GM15510 (cell line): ENCODE data around the gene MSH3.

Experiments
- POLR2A ChIP-seq: IDR thresholded peaks from 3 replicates; pipeline ENCODE4 v1.6.1; 2011; ENCODE audit warnings: borderline replicate concordance; ENCODE audit not compliant: insufficient read length; ENCODE audit errors: extremely low read depth

The MSH3 gene

GRCh38 chr5:80874162-80874561, 219.7 kb downstream of the MSH3 start:
- TF ChIP-seq POLR2A: no peak

GRCh38 chr5:80877592-80877991, 223.1 kb downstream of the MSH3 start:
- no peak for TF ChIP-seq POLR2A

GRCh38 chr5:80881726-80882125, 227.3 kb downstream of the MSH3 start:
- no peak for TF ChIP-seq POLR2A

- no peak for TF ChIP-seq POLR2A
Observed at GRCh38 chr5:80884086-80884813, 229.8 kb downstream of the MSH3 start.

- TF ChIP-seq POLR2A: no peak
Observed at GRCh38 chr5:80884929-80885328, 230.5 kb downstream of the MSH3 start.

- TF ChIP-seq POLR2A: no peak
Observed at GRCh38 chr5:80885396-80886000, 231.0 kb downstream of the MSH3 start.

- TF ChIP-seq POLR2A: no peak
Observed at GRCh38 chr5:80894083-80894482, 239.6 kb downstream of the MSH3 start.

- no peak for TF ChIP-seq POLR2A
Observed at GRCh38 chr5:80895523-80895922, 241.1 kb downstream of the MSH3 start.

- TF ChIP-seq POLR2A: no peak
Observed at GRCh38 chr5:80904533-80905187, 250.2 kb downstream of the MSH3 start.

- TF ChIP-seq POLR2A: no peak
Observed at GRCh38 chr5:80905405-80905804, 251.0 kb downstream of the MSH3 start.

GRCh38 chr5:80912479-80912878, 258.0 kb downstream of the MSH3 start:
- TF ChIP-seq POLR2A: no peak

- TF ChIP-seq POLR2A: no peak
Observed at GRCh38 chr5:80915716-80916115, 261.3 kb downstream of the MSH3 start.

- TF ChIP-seq POLR2A: no peak
Observed at GRCh38 chr5:80916676-80917075, 262.2 kb downstream of the MSH3 start.

- TF ChIP-seq POLR2A: no peak
Observed at GRCh38 chr5:80917631-80918030, 263.2 kb downstream of the MSH3 start.

GRCh38 chr5:80919678-80920196, 265.3 kb downstream of the MSH3 start:
- TF ChIP-seq POLR2A: no peak
